Measurements from ENCODE around the gene MUC13.

MUC13 gene

GRCh38 chr3:124967964-124968363 is 33.4 kb upstream of the MUC13 start:
- TF ChIP-seq CSDC2 (CRISPR knock-in tag; IDR thresholded peaks at IDR 0.05) (no peak), BACH2 (CRISPR knock-in tag; IDR thresholded peaks at IDR 0.05; ENCODE audit: borderline replicate concordance) (no peak), TCF4 (CRISPR knock-in tag; IDR thresholded peaks at IDR 0.05; ENCODE audit: borderline replicate concordance) (no peak), SNAI2 (CRISPR knock-in tag; IDR thresholded peaks at IDR 0.05) (no peak), OSR1 (CRISPR knock-in tag; IDR thresholded peaks at IDR 0.05) (no peak), ZFP30 (CRISPR knock-in tag; IDR thresholded peaks at IDR 0.05) (no peak), TOX (CRISPR knock-in tag; IDR thresholded peaks at IDR 0.05; ENCODE audit: borderline replicate concordance) (no peak), ZFP3 (CRISPR knock-in tag; IDR thresholded peaks at IDR 0.05) (no peak), RARB (CRISPR knock-in tag; IDR thresholded peaks at IDR 0.05) (no peak), PATZ1 (CRISPR knock-in tag; IDR thresholded peaks at IDR 0.05; ENCODE audit: borderline replicate concordance) (no peak), TSHZ2 (CRISPR knock-in tag; IDR thresholded peaks at IDR 0.05) (no peak), ZNF8 (CRISPR knock-in tag; IDR thresholded peaks at IDR 0.05) (no peak), ZNF565 (CRISPR knock-in tag; conservative IDR thresholded peaks at IDR 0.05; ENCODE audit: low read depth) (no peak), ZC3H10 (CRISPR knock-in tag; IDR thresholded peaks at IDR 0.05) (no peak)
- TF ChIP-seq, protein P1, sequence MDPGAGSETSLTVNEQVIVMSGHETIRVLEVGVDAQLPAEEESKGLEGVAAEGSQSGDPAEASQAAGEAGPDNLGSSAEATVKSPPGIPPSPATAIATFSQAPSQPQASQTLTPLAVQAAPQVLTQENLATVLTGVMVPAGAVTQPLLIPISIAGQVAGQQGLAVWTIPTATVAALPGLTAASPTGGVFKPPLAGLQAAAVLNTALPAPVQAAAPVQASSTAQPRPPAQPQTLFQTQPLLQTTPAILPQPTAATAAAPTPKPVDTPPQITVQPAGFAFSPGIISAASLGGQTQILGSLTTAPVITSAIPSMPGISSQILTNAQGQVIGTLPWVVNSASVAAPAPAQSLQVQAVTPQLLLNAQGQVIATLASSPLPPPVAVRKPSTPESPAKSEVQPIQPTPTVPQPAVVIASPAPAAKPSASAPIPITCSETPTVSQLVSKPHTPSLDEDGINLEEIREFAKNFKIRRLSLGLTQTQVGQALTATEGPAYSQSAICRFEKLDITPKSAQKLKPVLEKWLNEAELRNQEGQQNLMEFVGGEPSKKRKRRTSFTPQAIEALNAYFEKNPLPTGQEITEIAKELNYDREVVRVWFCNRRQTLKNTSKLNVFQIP (CRISPR knock-in tag; IDR thresholded peaks at IDR 0.05; ENCODE audit: borderline replicate concordance, low read depth) = no peak
- ATAC-seq = no peak

DNA sequence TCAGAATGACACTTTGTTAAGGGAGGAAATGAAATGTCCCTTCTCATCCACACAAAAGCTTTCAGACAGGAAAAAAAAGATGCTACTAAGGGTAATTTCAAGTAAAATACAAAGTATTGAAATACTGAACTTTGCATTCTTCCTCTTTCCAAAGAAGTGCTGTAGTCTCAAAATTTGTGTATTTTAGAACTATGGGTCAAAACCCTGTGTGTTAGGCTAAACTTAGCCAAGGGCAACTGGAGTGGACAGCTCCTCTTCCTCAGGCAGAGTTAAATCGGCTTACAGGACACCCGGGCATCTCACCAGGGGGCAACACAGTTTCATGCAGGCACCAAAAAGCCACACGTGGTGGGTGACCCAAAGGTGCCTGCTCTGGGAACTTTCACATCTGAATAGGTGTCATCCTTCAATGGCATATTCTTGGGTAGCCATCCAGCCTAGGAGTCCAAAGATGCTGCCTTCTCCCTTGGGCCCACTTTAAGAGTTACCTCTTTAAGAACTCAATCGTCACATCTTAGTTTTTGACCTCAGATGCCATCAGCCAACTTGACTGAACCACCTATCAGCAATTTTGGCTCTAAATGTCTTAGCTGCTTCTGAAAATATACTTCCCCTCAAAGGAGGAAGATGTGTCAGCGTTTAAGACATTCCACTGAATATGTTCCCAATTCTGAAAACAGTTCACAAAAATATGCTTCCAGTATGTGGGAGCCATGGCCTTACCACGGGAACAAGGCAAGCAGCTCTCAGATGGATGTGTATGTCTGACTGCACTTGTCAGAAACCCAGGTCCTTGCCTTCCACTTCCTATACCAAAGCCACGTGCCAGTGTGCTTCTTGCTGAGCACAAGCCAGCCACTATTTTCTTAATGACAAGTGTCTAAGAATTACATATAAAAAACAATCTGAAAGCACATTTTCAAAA is 32.2 kb upstream of the MUC13 start:
- no peak for ATAC-seq
- TF ChIP-seq RARB (CRISPR knock-in tag; IDR thresholded peaks at IDR 0.05) = no peak
- TF ChIP-seq, protein P2, sequence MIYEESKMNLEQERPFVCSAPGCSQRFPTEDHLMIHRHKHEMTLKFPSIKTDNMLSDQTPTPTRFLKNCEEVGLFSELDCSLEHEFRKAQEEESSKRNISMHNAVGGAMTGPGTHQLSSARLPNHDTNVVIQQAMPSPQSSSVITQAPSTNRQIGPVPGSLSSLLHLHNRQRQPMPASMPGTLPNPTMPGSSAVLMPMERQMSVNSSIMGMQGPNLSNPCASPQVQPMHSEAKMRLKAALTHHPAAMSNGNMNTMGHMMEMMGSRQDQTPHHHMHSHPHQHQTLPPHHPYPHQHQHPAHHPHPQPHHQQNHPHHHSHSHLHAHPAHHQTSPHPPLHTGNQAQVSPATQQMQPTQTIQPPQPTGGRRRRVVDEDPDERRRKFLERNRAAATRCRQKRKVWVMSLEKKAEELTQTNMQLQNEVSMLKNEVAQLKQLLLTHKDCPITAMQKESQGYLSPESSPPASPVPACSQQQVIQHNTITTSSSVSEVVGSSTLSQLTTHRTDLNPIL (CRISPR knock-in tag; IDR thresholded peaks at IDR 0.05; ENCODE audit: low read depth) = no peak
- no peak for TF ChIP-seq CSRNP3 (CRISPR knock-in tag; IDR thresholded peaks at IDR 0.05)
- no peak for TF ChIP-seq OSR1 (CRISPR knock-in tag; IDR thresholded peaks at IDR 0.05)
- TF ChIP-seq ZNF565 (CRISPR knock-in tag; conservative IDR thresholded peaks at IDR 0.05; ENCODE audit: low read depth) = no peak
- no peak for TF ChIP-seq TSHZ2 (CRISPR knock-in tag; IDR thresholded peaks at IDR 0.05)
- no peak for TF ChIP-seq BACH2 (CRISPR knock-in tag; IDR thresholded peaks at IDR 0.05; ENCODE audit: borderline replicate concordance)
- TF ChIP-seq PATZ1 (CRISPR knock-in tag; IDR thresholded peaks at IDR 0.05; ENCODE audit: borderline replicate concordance) = no peak
- no peak for TF ChIP-seq ZFP3 (CRISPR knock-in tag; IDR thresholded peaks at IDR 0.05)
- no peak for TF ChIP-seq ZNF8 (CRISPR knock-in tag; IDR thresholded peaks at IDR 0.05)
- TF ChIP-seq ARNTL (CRISPR knock-in tag; IDR thresholded peaks at IDR 0.05; ENCODE audit: borderline replicate concordance, low read depth) = no peak
- no peak for TF ChIP-seq TCF4 (CRISPR knock-in tag; IDR thresholded peaks at IDR 0.05; ENCODE audit: borderline replicate concordance)
- TF ChIP-seq ESRRG (CRISPR knock-in tag; IDR thresholded peaks at IDR 0.05) = no peak
- no peak for TF ChIP-seq PPARA (CRISPR knock-in tag; IDR thresholded peaks at IDR 0.05; ENCODE audit: borderline replicate concordance)
- TF ChIP-seq, protein P1 (CRISPR knock-in tag; IDR thresholded peaks at IDR 0.05; ENCODE audit: borderline replicate concordance, low read depth) = no peak
- no peak for TF ChIP-seq ISL1 (CRISPR knock-in tag; IDR thresholded peaks at IDR 0.05)
- TF ChIP-seq ZFP30 (CRISPR knock-in tag; IDR thresholded peaks at IDR 0.05) = no peak
